GM12874 (cell line): ENCODE measurements around the gene PIGB.

Source experiments
- TF ChIP-seq, protein P1 (sequence below): IDR thresholded peaks from 2 replicates; pipeline ENCODE4 v1.5.1; 2011; ENCODE audit warnings: low read depth, mild to moderate bottlenecking, control low read depth, low read length, moderate library complexity; ENCODE audit not compliant: insufficient read depth

Gene PIGB

DNA sequence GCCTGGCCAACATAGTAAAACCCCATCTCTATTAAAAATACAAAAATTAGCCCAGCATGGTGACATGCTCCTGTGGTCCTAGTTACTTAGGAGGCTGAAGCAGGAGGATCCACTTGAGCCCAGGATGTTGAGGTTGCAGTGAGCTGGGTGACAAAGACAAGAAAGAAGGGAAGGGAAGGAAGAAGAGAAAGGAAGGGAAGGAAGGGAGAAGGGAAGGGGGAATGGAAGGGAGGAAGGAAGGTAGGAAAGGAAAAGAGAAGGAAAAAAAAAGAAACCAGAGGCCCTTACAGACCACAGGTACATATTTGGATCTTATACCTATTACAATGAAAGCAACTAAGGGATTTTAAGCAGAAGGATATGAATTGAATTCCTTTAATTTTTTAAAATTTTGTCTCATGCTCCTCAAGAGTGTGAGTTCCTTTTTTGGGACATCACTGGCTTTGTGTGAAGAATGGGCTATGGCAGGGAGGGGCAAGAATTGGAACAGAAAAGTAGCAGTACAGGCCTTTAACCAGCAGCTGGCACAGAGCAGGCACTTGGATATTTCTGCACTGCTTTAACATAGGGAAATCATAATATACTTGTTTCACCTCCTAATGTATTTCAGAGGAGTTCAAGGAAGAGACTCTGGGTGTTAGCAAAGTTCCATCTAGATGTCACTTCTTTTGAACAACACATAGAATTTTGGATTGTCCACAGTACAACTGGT is 37.3 kb upstream of the PIGB start:
- TF ChIP-seq, protein P1, sequence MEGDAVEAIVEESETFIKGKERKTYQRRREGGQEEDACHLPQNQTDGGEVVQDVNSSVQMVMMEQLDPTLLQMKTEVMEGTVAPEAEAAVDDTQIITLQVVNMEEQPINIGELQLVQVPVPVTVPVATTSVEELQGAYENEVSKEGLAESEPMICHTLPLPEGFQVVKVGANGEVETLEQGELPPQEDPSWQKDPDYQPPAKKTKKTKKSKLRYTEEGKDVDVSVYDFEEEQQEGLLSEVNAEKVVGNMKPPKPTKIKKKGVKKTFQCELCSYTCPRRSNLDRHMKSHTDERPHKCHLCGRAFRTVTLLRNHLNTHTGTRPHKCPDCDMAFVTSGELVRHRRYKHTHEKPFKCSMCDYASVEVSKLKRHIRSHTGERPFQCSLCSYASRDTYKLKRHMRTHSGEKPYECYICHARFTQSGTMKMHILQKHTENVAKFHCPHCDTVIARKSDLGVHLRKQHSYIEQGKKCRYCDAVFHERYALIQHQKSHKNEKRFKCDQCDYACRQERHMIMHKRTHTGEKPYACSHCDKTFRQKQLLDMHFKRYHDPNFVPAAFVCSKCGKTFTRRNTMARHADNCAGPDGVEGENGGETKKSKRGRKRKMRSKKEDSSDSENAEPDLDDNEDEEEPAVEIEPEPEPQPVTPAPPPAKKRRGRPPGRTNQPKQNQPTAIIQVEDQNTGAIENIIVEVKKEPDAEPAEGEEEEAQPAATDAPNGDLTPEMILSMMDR = no peak

DNA sequence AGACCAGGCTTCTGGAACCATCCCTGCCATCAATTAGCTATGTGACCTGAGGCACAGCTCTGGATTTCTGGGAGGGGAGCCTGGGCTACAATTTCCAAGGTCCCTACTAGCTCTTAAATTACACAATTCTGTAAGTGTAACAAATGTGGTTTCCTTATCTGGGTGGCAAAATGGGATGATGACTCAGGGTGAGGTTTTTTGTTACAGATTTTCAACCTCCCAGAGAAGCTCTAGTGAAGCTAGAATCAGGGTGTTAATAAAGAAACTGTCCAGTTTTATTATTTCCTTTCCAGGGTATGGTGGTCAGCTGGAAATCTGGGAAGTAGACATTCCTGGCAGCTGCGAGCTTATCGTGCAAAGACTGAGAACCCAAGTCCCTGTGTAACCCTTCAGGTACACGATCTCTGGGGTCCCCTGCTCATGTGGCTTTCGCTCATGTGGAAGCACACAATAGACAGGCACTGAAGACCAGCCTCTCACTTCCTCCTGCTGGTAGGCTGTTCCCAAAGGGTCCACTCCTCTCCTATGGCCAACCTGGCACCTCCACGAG is 36.7 kb upstream of the PIGB start:
- TF ChIP-seq, protein P1 = no peak

DNA sequence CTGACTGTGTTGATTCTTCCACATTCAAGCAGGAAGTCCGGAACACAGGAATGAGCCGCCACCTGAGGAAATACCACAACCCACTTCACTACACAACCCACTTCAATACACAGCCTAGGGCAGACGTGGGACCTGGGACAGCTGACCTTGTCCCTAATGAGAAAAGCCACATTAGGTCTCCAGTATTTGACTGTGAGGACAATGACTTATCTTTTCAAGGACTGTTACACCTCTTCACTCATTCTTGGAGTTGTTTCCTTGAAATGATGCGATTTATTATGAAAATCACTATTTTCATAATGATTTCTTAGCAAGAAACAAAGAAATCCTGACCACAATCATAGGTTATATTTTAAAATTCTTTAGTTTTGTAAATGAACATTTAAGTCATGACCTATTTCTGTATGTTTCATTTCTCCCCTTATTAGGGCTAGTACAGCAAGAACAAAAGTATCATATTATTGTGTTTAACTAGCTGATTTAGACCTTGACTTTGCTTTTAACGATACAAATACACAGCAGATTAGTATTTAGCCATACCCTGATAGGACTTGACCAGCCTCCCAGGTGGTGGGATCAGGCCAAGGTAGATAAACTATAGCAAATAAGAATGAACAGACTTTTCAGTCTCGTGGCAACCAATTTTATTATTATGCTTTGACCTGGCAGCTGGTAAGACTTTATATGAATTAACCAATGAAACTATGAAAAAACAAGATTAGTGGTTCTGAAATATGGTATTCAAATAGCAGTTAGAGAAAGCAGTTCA is 35.5 kb upstream of the PIGB start:
- TF ChIP-seq, protein P1 = no peak

DNA sequence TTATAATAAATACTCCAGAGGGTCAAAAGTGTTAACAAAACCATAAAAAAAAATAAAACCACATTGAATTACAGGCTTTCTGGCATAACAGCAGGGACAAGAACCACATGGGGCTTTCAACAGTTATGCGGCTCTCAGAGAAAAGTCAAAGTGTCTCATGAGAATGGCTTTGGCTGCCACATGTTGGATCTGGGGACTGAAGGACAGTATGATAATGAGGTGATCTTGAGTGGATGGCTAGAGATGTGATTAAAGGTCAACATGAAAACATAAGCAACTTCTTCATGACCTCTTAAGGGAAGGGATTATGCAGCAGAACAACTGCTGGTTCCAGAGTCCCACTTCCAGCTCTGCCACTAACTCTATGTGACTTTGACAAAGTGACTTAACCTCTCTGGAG is 34.6 kb upstream of the PIGB start:
- TF ChIP-seq, protein P1 = no peak

DNA sequence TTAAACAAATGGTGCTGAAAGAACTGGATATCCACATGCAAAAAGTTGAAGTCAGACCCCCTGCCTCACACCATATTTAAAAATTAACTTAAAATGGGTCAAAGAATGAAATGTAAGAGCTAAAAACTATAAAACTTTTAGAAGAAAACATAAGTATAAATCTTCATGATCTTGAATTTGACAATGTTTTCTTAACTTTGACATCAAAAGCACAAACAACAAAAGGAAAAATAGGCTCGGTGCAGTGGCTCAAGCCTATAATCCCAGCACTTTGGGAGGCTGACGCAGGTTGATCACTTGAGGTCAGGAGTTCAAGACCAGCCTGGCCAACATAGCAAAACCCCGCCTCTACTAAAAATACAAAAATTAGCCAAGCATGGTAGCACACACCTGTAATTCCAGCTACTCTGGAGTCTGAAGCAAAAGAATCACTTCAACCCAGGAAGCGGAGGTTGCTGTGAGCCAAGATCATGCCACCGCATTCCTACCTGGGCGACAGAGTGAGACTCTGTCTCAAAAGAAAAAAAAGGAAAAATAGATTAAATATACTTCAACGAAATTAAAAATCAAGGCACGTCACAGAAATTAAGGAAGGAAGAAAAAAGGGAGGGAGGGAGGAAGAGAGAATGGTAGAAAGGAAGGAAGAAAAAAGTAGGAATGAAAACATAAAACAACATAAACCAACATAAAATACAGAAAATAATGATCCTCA is 30.9 kb upstream of the PIGB start:
- TF ChIP-seq, protein P1 = no peak

DNA sequence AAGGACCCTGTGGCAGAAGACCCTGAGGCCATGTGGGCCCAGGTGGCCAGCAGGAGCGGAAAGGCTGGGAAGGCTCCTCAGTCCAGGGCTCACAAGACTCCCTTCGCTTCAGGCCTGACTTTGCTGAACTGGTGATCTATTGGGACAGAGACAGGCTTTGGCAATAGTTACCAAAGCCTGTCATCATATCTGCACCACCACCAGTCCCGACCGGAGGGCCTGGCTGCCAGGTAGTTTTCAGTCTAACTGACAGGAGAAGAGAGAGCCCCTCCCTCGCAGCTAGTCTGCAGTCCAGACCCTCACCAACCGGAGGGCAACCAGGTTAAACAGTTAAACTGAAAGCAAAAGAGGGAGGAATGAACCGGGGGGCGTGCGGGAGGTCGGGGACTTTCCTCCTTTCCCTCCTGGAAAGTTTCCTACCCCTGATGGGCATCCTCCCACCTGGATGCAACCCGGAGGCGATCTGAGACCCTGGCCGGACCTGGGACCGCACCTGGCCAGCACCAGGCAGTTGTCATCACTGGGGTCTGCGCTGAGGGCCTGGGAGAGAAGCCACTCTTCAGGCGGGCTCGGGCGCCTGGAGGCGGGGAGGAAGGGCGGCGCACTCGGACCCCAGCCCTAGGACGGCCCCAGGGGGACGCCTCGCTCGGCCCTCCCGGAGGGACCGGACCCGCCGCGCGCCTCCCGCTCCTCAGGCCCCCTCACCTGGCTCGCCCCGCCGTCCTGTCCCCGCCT is 29.8 kb upstream of the PIGB start:
- TF ChIP-seq, protein P1 = no peak
